Lung (tissue), 12 donors: ENCODE measurements around the gene FHIP1B. TPM values are rescaled to one million over a fixed set of nuclear protein-coding genes. Genes with fewer than 3 reads are reported as not detected.

ENCODE experiments used
- ATAC-seq: fragments of 200-7000 bp; cut with Tn5 transposase; one replicate; pipeline ENCODE4 v1.9.1; 2020; ENCODE audit warnings: moderate number of reproducible peaks; ENCODE audit not compliant: insufficient read depth, low FRiP score
- DNase-seq, 3 donors: peaks; one replicate each; pipeline ENCODE4 v3.0.0-alpha.2; 2013 to 2017
- H3K27ac ChIP-seq, 2 donors: one replicate each; pipeline ENCODE4 v1.5.1; 2013; ENCODE audit warnings: mild to moderate bottlenecking in 2 of 2, moderate library complexity in 2 of 2, control low read depth in 1 of 2, inconsistent platforms in 1 of 2, low read depth in 1 of 2, low read length in 1 of 2
- H3K27me3 ChIP-seq, 3 donors: one replicate each; pipeline ENCODE4 v1.5.1; 2013; ENCODE audit warnings: low read length in 2 of 3; ENCODE audit not compliant: control insufficient read depth in 3 of 3, insufficient read depth in 3 of 3
- H3K36me3 ChIP-seq, 4 donors: one replicate each; pipeline ENCODE4 v1.5.1; 2013; ENCODE audit warnings: low read length in 4 of 4, mild to moderate bottlenecking in 1 of 4, moderate library complexity in 1 of 4; ENCODE audit not compliant: control insufficient read depth in 4 of 4, insufficient read depth in 4 of 4
- H3K4me1 ChIP-seq, 5 donors: one replicate each; pipeline ENCODE4 v1.5.1; 2013; ENCODE audit warnings: low read length in 5 of 5, mild to moderate bottlenecking in 2 of 5, moderate library complexity in 1 of 5; ENCODE audit not compliant: control insufficient read depth in 5 of 5, insufficient read depth in 5 of 5
- H3K4me3 ChIP-seq: one replicate; pipeline ENCODE4 v1.5.1; 2013; ENCODE audit warnings: mild to moderate bottlenecking, control low read depth, moderate library complexity
- H3K9ac ChIP-seq, 2 donors: one replicate each; pipeline ENCODE4 v1.5.1; 2013; ENCODE audit warnings: low read length in 2 of 2, control low read depth in 1 of 2; ENCODE audit not compliant: insufficient read depth in 1 of 2
- H3K9me3 ChIP-seq, 4 donors: one replicate each; pipeline ENCODE4 v1.5.1; 2013; ENCODE audit warnings: low read length in 3 of 4, mild to moderate bottlenecking in 1 of 4, moderate library complexity in 1 of 4; ENCODE audit not compliant: control insufficient read depth in 4 of 4, insufficient read depth in 3 of 4
- WGBS, 2 donors: extraction: QIAGEN DNeasy Blood & Tissue Kit; methylation state at CpG; one replicate each; pipeline ENCODE4 v1.1.7; 2013; 5-methylcytosine and 5-hydroxymethylcytosine counted together
- polyA plus RNA-seq, 2 donors: library from polyadenylated mRNA; stranded (reverse); fragments of 200-250 nt; gene quantifications; one replicate each; pipeline ENCODE4 v1.2.1, GENCODE V29; 2013
- total RNA-seq, 2 donors: library from RNA; depleted of rRNA in 1 of 2; stranded (reverse); fragments of >200 nt in 1 of 2; gene quantifications; one replicate each; pipeline ENCODE4 v1.2.1, GENCODE V29; 2014 to 2021
- TF ChIP-seq, protein P1 (sequence below): IDR thresholded peaks from 2 replicates; pipeline ENCODE4 v1.5.1; 2012; ENCODE audit warnings: mild to moderate bottlenecking; ENCODE audit errors: control extremely low read depth, extremely low read depth
- donor health status: control.
- donor health status: control.
- donor health status: Bipolar disorder and iron deficiency.
- donor health status: healthy.
- donor health status: DM: yes; HTN: yes; CAD: no.

The FHIP1B gene
- total and polyA plus RNA-seq, 4 donors: 40.9 to 43.4 (median 41.8) TPM

DNA sequence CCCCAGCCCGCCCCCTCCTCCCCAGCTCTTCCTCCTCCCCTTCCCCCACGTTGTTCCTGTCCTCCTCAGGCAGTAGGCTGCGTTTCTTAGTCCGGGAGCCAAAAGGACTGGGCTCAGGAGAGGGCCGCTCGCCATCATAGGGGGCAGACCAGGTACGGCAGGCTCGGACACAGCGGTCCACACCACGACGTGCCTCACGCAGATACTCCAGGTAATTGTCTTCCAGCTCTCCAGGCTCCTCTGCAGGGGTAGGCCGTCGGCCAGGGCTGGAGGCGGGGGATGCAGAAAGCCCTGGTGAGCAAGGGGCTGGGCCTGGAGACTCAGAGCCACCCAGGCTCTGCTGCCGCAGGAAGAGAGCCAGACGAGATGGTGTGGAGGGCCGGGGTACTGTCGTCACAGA, 16.7 kb downstream of the FHIP1B start:
- ATAC-seq (no peak), DNase-seq (no peak)
- H3K9me3 ChIP-seq: no peaks in the 10 kb centered on the region
- H3K27me3 ChIP-seq: no peaks in the 10 kb centered on the region
- WGBS, 2 donors: 92 to 94% methylated on average over 17 to 19 of the region's 19 CpGs
- no peak overlapping the region for H3K4me3 ChIP-seq
- H3K9ac ChIP-seq: no peak overlapping the region
- no peak overlapping the region for H3K27ac ChIP-seq
- peaks cover 35 to 45% (median 42%) of the 10 kb centered on the region in 4 donors for H3K36me3 ChIP-seq
- TF ChIP-seq, protein P1, sequence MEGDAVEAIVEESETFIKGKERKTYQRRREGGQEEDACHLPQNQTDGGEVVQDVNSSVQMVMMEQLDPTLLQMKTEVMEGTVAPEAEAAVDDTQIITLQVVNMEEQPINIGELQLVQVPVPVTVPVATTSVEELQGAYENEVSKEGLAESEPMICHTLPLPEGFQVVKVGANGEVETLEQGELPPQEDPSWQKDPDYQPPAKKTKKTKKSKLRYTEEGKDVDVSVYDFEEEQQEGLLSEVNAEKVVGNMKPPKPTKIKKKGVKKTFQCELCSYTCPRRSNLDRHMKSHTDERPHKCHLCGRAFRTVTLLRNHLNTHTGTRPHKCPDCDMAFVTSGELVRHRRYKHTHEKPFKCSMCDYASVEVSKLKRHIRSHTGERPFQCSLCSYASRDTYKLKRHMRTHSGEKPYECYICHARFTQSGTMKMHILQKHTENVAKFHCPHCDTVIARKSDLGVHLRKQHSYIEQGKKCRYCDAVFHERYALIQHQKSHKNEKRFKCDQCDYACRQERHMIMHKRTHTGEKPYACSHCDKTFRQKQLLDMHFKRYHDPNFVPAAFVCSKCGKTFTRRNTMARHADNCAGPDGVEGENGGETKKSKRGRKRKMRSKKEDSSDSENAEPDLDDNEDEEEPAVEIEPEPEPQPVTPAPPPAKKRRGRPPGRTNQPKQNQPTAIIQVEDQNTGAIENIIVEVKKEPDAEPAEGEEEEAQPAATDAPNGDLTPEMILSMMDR: no peak
- H3K4me1 ChIP-seq: peaks cover 0 to 5% (median 0%) of the 10 kb centered on the region in 5 donors

DNA sequence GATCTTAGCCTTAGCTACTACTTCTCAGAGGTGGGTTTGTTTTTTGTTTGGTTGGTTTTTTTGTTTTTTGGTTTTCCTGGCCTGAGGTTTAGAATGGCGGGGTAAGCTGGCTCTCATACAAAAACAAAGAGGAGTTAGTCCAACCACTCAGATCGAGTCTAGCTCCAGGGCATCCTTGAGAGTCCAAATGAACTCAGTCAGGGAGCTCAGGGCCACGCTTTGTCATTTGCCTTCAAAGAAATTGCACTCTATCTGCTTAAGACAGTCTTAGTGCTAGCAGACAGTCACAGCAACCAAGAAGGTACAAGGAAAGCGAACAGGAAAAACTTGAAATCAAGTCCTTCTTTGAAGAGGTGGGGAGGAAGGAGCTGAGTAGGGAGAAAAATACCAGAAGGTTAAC, 17.9 kb downstream of the FHIP1B start:
- Histone ChIP-seq H3K9me3 (no peaks in the 10 kb centered on the region), H3K4me1 (peaks cover 0 to 5% (median 0%) of the 10 kb centered on the region in 5 donors), H3K27me3 (no peaks in the 10 kb centered on the region), H3K9ac (no peak overlapping the region), H3K4me3 (no peak overlapping the region), H3K36me3 (peaks cover 28 to 42% (median 39%) of the 10 kb centered on the region in 4 donors), H3K27ac (no peak overlapping the region)
- DNase-seq (no peak), ATAC-seq (no peak)
- TF ChIP-seq, protein P1: no peak
- 92% methylated on average over 4 of the region's 4 CpGs for WGBS, 2 donors

DNA sequence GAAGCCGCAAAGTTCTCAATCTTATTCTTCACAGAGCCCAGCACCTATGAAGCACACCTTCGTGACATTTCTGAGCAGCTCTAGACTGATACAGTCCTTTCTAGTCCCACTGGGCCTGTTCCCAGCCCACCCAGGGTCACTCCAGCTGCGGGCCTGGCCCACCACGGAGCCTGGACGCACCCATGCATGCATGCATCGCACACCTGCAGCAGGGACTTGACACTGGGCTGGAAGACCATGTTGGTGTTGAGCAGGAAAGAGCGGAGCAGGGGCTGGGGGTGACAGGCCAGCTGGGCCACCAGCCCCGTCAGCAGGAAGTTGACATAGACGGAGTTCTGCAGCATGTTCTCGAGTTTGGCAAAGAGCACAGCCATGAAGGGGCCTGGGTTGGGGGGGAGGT, 19.9 kb downstream of the FHIP1B start:
- DNase-seq (no peak), ATAC-seq (no peak)
- no peak overlapping the region for H3K9ac ChIP-seq
- H3K4me3 ChIP-seq: no peak overlapping the region
- H3K9me3 ChIP-seq: no peaks in the 10 kb centered on the region
- peaks cover 0 to 5% (median 0%) of the 10 kb centered on the region in 5 donors for H3K4me1 ChIP-seq
- TF ChIP-seq, protein P1: no peak
- H3K36me3 ChIP-seq: peaks cover 39 to 56% (median 43%) of the 10 kb centered on the region in 4 donors
- no peaks in the 10 kb centered on the region for H3K27me3 ChIP-seq
- WGBS, 2 donors: 96 to 97% methylated on average over 10 of the region's 10 CpGs
- H3K27ac ChIP-seq: no peak overlapping the region

DNA sequence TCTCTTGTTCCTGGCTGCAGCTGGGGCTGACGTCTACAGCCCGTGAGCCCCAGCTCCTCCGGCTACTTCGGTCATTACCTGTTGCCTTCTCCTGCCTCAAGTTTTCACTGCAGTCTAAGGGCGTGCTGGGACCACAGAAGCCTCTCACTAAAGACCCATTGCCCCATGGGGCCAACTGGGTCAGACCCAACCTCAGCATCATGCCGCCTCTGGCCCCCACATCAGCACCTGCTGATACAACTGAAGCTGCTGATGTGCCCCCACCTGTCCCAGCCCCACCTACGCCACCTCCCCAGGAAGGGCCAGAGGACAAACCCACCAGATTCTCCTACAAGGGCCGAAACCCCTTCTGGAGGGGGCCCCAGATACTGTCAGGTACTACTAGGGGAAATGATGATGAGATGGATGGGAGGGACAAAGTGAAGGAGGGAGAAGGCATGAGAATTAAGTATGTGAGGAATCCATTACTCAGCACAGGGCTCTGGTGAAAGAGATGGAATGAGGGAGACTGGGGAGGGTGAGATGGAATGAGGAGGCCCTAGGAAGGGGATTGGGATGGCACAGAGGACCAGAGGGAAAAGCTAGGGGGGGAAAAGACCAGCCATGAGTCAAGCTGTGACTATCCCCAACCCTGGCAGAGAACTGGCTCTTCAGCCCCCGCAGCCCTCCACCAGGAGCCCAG, 24.0 kb downstream of the FHIP1B start:
- no peak overlapping the region for H3K9ac ChIP-seq
- DNase-seq (no peak), ATAC-seq (no peak)
- TF ChIP-seq, protein P1: no peak
- H3K4me1 ChIP-seq: no peaks in the 10 kb centered on the region
- 97 to 99% methylated on average over 9 of the region's 9 CpGs for WGBS, 2 donors
- no peak overlapping the region for H3K27ac ChIP-seq
- peaks cover 19 to 36% (median 27%) of the 10 kb centered on the region in 4 donors for H3K36me3 ChIP-seq
- no peaks in the 10 kb centered on the region for H3K27me3 ChIP-seq
- H3K4me3 ChIP-seq: no peak overlapping the region
- H3K9me3 ChIP-seq: no peaks in the 10 kb centered on the region
